A549 (cell line): ENCODE data around the gene CLSTN1. TPM values are rescaled to one million over a fixed set of nuclear protein-coding genes. Genes with fewer than 3 reads are reported as not detected.

Source experiments
- ATAC-seq, 2 experiments: fragments of 200-7000 bp in 1 of 2; fragments of >200 bp in 1 of 2; cut with Nextera tagmentation in 1 of 2; cut with Tn5 transposase in 1 of 2; 3 replicates each; pipeline versions ENCODE4 v1.8.0 to v1.9.1; 2018 to 2020; ENCODE audit warnings: mild to moderate bottlenecking in 1 of 2, moderate library complexity in 1 of 2
- CTCF ChIA-PET: fragments of 300-600 bp; sonication (Branson Sonifier 250); formaldehyde crosslinking; extraction: SDS; loops from one replicate; lab custom pipeline; 2021; ENCODE audit warnings: antibody characterized with exemption, inconsistent platforms; lab: Yijun Ruan, JAX
- POLR2A ChIA-PET: fragments of 350-600 bp; formaldehyde crosslinking; extraction: SDS; loops from one replicate; lab custom pipeline; 2021; ENCODE audit warnings: antibody characterized with exemption, inconsistent platforms; lab: Yijun Ruan, JAX
- DNase-seq, 2 experiments: peaks; one replicate each; pipeline versions ENCODE4 v3.0.0 to v3.0.0-alpha.2; 2011 to 2016; ENCODE audit warnings: low read depth in 1 of 2, low spot score in 1 of 2
- FAIRE-seq: peaks from 2 replicates; lab custom pipeline; 2011; peaks lifted over from hg19 to GRCh38; lab: Jason Lieb, UNC
- H3K27ac ChIP-seq, 2 experiments: fragments of >200 bp; sonication (Bioruptor Twin); formaldehyde crosslinking; 3 replicates each; pipeline ENCODE4 v1.5.1; 2016 to 2017
- H3K4me1 ChIP-seq: fragments of >200 bp; sonication (Bioruptor Twin); formaldehyde crosslinking; 3 replicates; pipeline ENCODE4 v1.6.1; 2016
- H3K4me2 ChIP-seq: fragments of >200 bp; sonication (Bioruptor Twin); formaldehyde crosslinking; 3 replicates; pipeline ENCODE4 v1.6.1; 2016
- H3K4me3 ChIP-seq: fragments of >200 bp; sonication (Bioruptor Twin); formaldehyde crosslinking; 3 replicates; pipeline ENCODE4 v1.5.1; 2016
- H3K9me3 ChIP-seq: fragments of >200 bp; sonication (Bioruptor Twin); formaldehyde crosslinking; 3 replicates; pipeline ENCODE4 v1.6.1; 2016
- BHLHE40 ChIP-seq: IDR thresholded peaks from 2 replicates; pipeline ENCODE4 v1.6.1; 2012; ENCODE audit warnings: low read depth, low read length, inconsistent platforms
- CTCF ChIP-seq: fragments of >200 bp; sonication (Bioruptor Twin); formaldehyde crosslinking; IDR thresholded peaks from 3 replicates; pipeline ENCODE4 v1.5.1; 2016
- ELK1 ChIP-seq: fragments of 150-350 bp; IDR thresholded peaks from 2 replicates; pipeline ENCODE4 v1.6.1; 2014; ENCODE audit warnings: low read depth, mild to moderate bottlenecking, low read length
- EP300 ChIP-seq, 2 experiments: fragments of >200 bp; sonication (Bioruptor Twin); formaldehyde crosslinking; IDR thresholded peaks; 2 replicates in 1 of 2; 3 replicates in 1 of 2; pipeline ENCODE4 v1.6.1; 2016 to 2017
- ESRRA ChIP-seq: fragments of 150-350 bp; IDR thresholded peaks from 2 replicates; pipeline ENCODE4 v1.6.1; 2014; ENCODE audit warnings: mild to moderate bottlenecking, low read length, borderline replicate concordance
- FOSB ChIP-seq: fragments of 250-450 bp; sonication (Bioruptor Pico); IDR thresholded peaks from 2 replicates; pipeline ENCODE4 v1.5.0; 2020; ENCODE audit warnings: mild to moderate bottlenecking, moderate library complexity
- GATA3 ChIP-seq: IDR thresholded peaks from 2 replicates; pipeline ENCODE4 v1.6.1; 2012; ENCODE audit warnings: borderline replicate concordance
- HEYL ChIP-seq: fragments of 250-450 bp; sonication (Bioruptor Pico); IDR thresholded peaks from 2 replicates; pipeline ENCODE4 v1.8.0; 2021; ENCODE audit warnings: mild to moderate bottlenecking, moderate library complexity
- HOXA7 ChIP-seq: fragments of 250-450 bp; sonication (Bioruptor Pico); IDR thresholded peaks from 2 replicates; pipeline ENCODE4 v1.5.0; 2020; ENCODE audit warnings: mild to moderate bottlenecking, moderate library complexity
- HOXB13 ChIP-seq: fragments of 250-450 bp; sonication (Bioruptor Pico); IDR thresholded peaks from 2 replicates; pipeline ENCODE4 v1.5.0; 2020; ENCODE audit warnings: low read depth, mild to moderate bottlenecking, moderate library complexity
- JUN ChIP-seq, 2 experiments: fragments of >200 bp; sonication (Bioruptor Twin); formaldehyde crosslinking; IDR thresholded peaks; 2 replicates in 1 of 2; 3 replicates in 1 of 2; pipeline ENCODE4 v1.6.1; 2016 to 2017
- JUNB ChIP-seq: fragments of >200 bp; sonication (Bioruptor Twin); formaldehyde crosslinking; IDR thresholded peaks from 2 replicates; pipeline ENCODE4 v1.6.1; 2016
- KDM5A ChIP-seq: fragments of 200-600 bp; sonication (generic); IDR thresholded peaks from 2 replicates; pipeline ENCODE4 v1.6.1; 2016; ENCODE audit warnings: antibody characterized with exemption, mild to moderate bottlenecking
- MAFK ChIP-seq: fragments of 450-650 bp; IDR thresholded peaks from 2 replicates; pipeline ENCODE4 v1.6.1; 2014; ENCODE audit not compliant: partially characterized antibody
- MAZ ChIP-seq: fragments of 150-350 bp; IDR thresholded peaks from 2 replicates; pipeline ENCODE4 v1.6.1; 2014; ENCODE audit warnings: antibody characterized with exemption, low read depth, low read length, borderline replicate concordance
- MYC ChIP-seq: IDR thresholded peaks from 2 replicates; pipeline ENCODE4 v1.6.1; 2012; ENCODE audit warnings: mild to moderate bottlenecking, inconsistent platforms, low read length, improper control_type of control experiment, borderline replicate concordance
- NFE2L2 ChIP-seq: fragments of 150-350 bp; conservative IDR thresholded peaks from 2 replicates; pipeline ENCODE4 v1.6.1; 2014; ENCODE audit warnings: low read length
- NPAS2 ChIP-seq: fragments of 250-450 bp; sonication (Bioruptor Pico); IDR thresholded peaks from 2 replicates; pipeline ENCODE4 v1.8.0; 2022; ENCODE audit warnings: mild to moderate bottlenecking, moderate library complexity, borderline replicate concordance
- NR3C1 ChIP-seq: fragments of >200 bp; sonication (Bioruptor Twin); formaldehyde crosslinking; IDR thresholded peaks from 3 replicates; pipeline ENCODE4 v1.6.1; 2017
- PBX3 ChIP-seq: IDR thresholded peaks from 2 replicates; pipeline ENCODE4 v1.6.1; 2012
- POLR2A ChIP-seq: IDR thresholded peaks from 2 replicates; pipeline ENCODE4 v1.6.1; 2012; ENCODE audit warnings: mild to moderate bottlenecking, low read length
- RAD21 ChIP-seq, 2 experiments: fragments of >200 bp in 1 of 2; sonication (Bioruptor Twin) in 1 of 2; formaldehyde crosslinking in 1 of 2; IDR thresholded peaks in 1 of 2; conservative IDR thresholded peaks in 1 of 2; 2 replicates in 1 of 2; 3 replicates in 1 of 2; pipeline ENCODE4 v1.6.1; 2012 to 2018; ENCODE audit warnings: inconsistent platforms in 1 of 2
- RCOR1 ChIP-seq: fragments of 150-350 bp; IDR thresholded peaks from 2 replicates; pipeline ENCODE4 v1.6.1; 2014; ENCODE audit warnings: antibody characterized with exemption, low read length, low read depth
- RFX5 ChIP-seq: fragments of 450-650 bp; IDR thresholded peaks from 2 replicates; pipeline ENCODE4 v1.7.1; 2014; ENCODE audit warnings: antibody characterized with exemption, mild to moderate bottlenecking, moderate library complexity
- SREBF2 ChIP-seq: fragments of 450-650 bp; IDR thresholded peaks from 2 replicates; pipeline ENCODE4 v1.6.1; 2014; ENCODE audit warnings: mild to moderate bottlenecking, moderate library complexity
- TFCP2L1 ChIP-seq: fragments of 250-450 bp; sonication (Bioruptor Pico); IDR thresholded peaks from 2 replicates; pipeline ENCODE4 v1.5.0; 2021; ENCODE audit warnings: mild to moderate bottlenecking
- ZFP36 ChIP-seq: fragments of 450-650 bp; IDR thresholded peaks from 2 replicates; pipeline ENCODE4 v1.6.1; 2014; ENCODE audit warnings: borderline replicate concordance; ENCODE audit not compliant: partially characterized antibody
- ZNF302 ChIP-seq: fragments of 250-450 bp; sonication (Bioruptor Pico); IDR thresholded peaks from 2 replicates; pipeline ENCODE4 v1.9.0; 2021; ENCODE audit warnings: inconsistent platforms, mild to moderate bottlenecking, moderate library complexity
- ZSCAN20 ChIP-seq: fragments of 250-450 bp; sonication (Bioruptor Pico); IDR thresholded peaks from 2 replicates; pipeline ENCODE4 v1.8.0; 2022; ENCODE audit warnings: mild to moderate bottlenecking, moderate library complexity
- WGBS: methylation state at CpG from one replicate; pipeline ENCODE4 v1.1.6; 2017; ENCODE audit errors: missing lambda C conversion rate; 5-methylcytosine and 5-hydroxymethylcytosine counted together
- polyA plus RNA-seq, 4 experiments: library from polyadenylated mRNA; depleted of rRNA in 3 of 4; stranded (reverse); fragments of >200 nt; fragmentation: RNase III in 1 of 4; extraction: RNeasy Plus Mini Kit Qiagen cat#74134 plus additional on column Dnase treatment in 1 of 4; gene quantifications; 2 replicates in 3 of 4; 3 replicates in 1 of 4; pipeline ENCODE4 v1.2.3, GENCODE V29; 2011 to 2017

The CLSTN1 gene
- polyA plus RNA-seq, 2 of the 4 experiments (the other 2 are of a cell fraction) = 27.3 to 56.1 TPM

GRCh38 chr1:9843576-9843945 lies 19.8 kb upstream of the CLSTN1 start:
- FAIRE-seq = no peak
- 0 out of 3 replicates have a peak, but pooled peaks cover 4% of the 10 kb centered on the region for H3K4me1 ChIP-seq
- no peak overlapping the region; a peak in 1 of 6 replicates for H3K27ac ChIP-seq
- ChIA-PET POLR2A (no interaction called here), CTCF (interaction anchor here (1.4 to 2.8 kb wide), 3 partner anchors 16 to 90 kb away, joined by 3 to 9 read pairs (median 3); no protein-coding TSS in a partner anchor)
- H3K9me3 ChIP-seq = no peaks in the 10 kb centered on the region
- no peak for TF ChIP-seq FOSB (CRISPR knock-in tag)
- TF ChIP-seq NPAS2 = no peak
- no peak for TF ChIP-seq GATA3
- TF ChIP-seq HOXB13 (CRISPR knock-in tag) = no peak
- no peak for TF ChIP-seq ZNF302 (CRISPR knock-in tag)
- TF ChIP-seq SREBF2 = no peak
- no peak for TF ChIP-seq NFE2L2
- no peak overlapping the region for H3K4me3 ChIP-seq
- no peak for ATAC-seq
- 71% methylated on average over 1 of the region's 7 CpGs for WGBS
- no peak for DNase-seq
- H3K4me2 ChIP-seq = no peak overlapping the region

GRCh38 chr1:9842781-9843575 lies 19.2 kb upstream of the CLSTN1 start:
- Histone ChIP-seq H3K4me1 (0 out of 3 replicates have a peak, but pooled peaks cover 4% of the 10 kb centered on the region), H3K4me3 (no peak overlapping the region), H3K9me3 (no peaks in the 10 kb centered on the region), H3K27ac (no peak overlapping the region; a peak in 1 of 6 replicates), H3K4me2 (no peak overlapping the region)
- no peak for ATAC-seq
- TF ChIP-seq POLR2A (no peak), MAFK (no peak), RCOR1 (no peak), ZFP36 (no peak), MYC (no peak), JUN (IDR thresholded peaks at IDR 0.05) (no peak)
- ChIA-PET POLR2A (no interaction called here), CTCF (interaction anchor here (1.4 to 2.8 kb wide), 3 partner anchors 15 to 91 kb away, joined by 3 to 9 read pairs (median 3); no protein-coding TSS in a partner anchor)
- DNase-seq = no peak
- no peak for FAIRE-seq
- WGBS = 96% methylated on average over 5 of the region's 20 CpGs

- DNase-seq (no peak), FAIRE-seq (no peak), ATAC-seq (no peak)
- Histone ChIP-seq H3K4me1 (0 out of 3 replicates have a peak, but pooled peaks cover 4% of the 10 kb centered on the region), H3K27ac (no peak overlapping the region), H3K4me3 (no peak overlapping the region), H3K9me3 (no peaks in the 10 kb centered on the region), H3K4me2 (no peak overlapping the region)
- ChIA-PET CTCF (interaction anchor here (1.0 to 2.8 kb wide), 4 partner anchors 26 to 92 kb away, joined by 3 to 9 read pairs (median 4); no protein-coding TSS in a partner anchor), POLR2A (no interaction called here)
- TF ChIP-seq HOXB13 (CRISPR knock-in tag) (no peak), BHLHE40 (no peak), HEYL (CRISPR knock-in tag) (no peak), ELK1 (no peak), PBX3 (no peak), SREBF2 (no peak), ZFP36 (no peak), TFCP2L1 (CRISPR knock-in tag) (no peak), ESRRA (no peak), HOXA7 (CRISPR knock-in tag) (no peak), JUNB (no peak), CTCF (no peak), RCOR1 (no peak), NR3C1 (no peak), EP300 (IDR thresholded peaks at IDR 0.05) (no peak), KDM5A (no peak), RAD21 (conservative IDR thresholded peaks at IDR 0.05 in 1 of 2, IDR thresholded peaks at IDR 0.05 in 1 of 2) (no peak), MAZ (no peak), ZSCAN20 (CRISPR knock-in tag) (no peak), RFX5 (no peak)
- WGBS = 66% methylated on average over 5 of the region's 9 CpGs
Measured at GRCh38 chr1:9842073-9842711, 18.4 kb upstream of the CLSTN1 start.
